Hypothalamus (tissue), 51 donors: ENCODE results near the gene SPPL2B.
A peak's percentile ranks its signal among the peaks of the same experiment; 100 is the strongest.
"Not testable (repeated sequence)": the region's sequence is repeated elsewhere in the genome, so short reads cannot be mapped to it uniquely, and the experiment has no call there.

Experiments
- DNase-seq, 51 donors: peaks; one replicate each; lab custom pipeline; 2025; lab: John Stamatoyannopoulos, UW

The SPPL2B gene, protein sequence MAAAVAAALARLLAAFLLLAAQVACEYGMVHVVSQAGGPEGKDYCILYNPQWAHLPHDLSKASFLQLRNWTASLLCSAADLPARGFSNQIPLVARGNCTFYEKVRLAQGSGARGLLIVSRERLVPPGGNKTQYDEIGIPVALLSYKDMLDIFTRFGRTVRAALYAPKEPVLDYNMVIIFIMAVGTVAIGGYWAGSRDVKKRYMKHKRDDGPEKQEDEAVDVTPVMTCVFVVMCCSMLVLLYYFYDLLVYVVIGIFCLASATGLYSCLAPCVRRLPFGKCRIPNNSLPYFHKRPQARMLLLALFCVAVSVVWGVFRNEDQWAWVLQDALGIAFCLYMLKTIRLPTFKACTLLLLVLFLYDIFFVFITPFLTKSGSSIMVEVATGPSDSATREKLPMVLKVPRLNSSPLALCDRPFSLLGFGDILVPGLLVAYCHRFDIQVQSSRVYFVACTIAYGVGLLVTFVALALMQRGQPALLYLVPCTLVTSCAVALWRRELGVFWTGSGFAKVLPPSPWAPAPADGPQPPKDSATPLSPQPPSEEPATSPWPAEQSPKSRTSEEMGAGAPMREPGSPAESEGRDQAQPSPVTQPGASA

GRCh38 chr19:2328401-2329148, at the start of gene SPPL2B, which contains the start of gene LSM7:
Gene SPPL2B (plus strand): TSS chr19:2328684. CDS start chr19:2328710, 26 bp downstream.
Gene LSM7 (minus strand): TSS chr19:2328586. CDS start chr19:2328566, 20 bp downstream.
- DNase-seq: peak; percentile 33 to 97 (median 81)

- DNase-seq: no peak
Measured at GRCh38 chr19:2280633-2281264, 47.7 kb upstream of the SPPL2B start.

DNA sequence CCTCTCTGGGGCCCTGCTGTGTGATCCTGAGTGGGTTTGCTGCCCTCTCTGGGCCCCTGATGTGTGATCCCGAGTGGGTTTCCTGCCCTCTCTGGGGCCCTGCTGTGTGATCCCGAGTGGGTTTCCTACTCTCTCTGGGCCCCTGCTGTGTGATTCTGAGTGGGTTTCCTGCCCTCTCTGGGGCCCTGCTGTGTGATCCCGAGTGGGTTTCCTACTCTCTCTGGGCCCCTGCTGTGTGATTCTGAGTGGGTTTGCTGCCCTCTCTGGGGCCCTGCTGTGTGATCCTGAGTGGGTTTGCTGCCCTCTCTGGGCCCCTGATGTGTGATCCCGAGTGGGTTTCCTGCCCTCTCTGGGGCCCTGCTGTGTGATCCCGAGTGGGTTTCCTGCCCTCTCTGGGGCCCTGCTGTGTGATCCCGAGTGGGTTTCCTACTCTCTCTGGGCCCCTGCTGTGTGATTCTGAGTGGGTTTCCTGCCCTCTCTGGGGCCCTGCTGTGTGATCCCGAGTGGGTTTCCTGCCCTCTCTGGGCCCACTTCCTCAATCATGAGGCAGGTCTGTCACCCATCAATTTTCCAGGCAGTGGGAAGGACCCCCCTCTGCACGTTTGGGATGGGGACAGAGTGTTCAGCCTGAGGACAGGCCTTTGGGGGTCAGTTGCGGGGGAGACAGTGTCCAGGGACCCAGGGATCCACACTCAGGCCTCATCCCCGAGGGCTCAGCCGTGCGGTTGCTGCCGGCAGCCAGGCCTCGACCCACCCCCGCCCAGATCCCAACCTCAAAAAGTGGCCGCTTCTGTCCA, 47.0 kb upstream of the SPPL2B start:
- not testable (repeated sequence) for DNase-seq

DNA sequence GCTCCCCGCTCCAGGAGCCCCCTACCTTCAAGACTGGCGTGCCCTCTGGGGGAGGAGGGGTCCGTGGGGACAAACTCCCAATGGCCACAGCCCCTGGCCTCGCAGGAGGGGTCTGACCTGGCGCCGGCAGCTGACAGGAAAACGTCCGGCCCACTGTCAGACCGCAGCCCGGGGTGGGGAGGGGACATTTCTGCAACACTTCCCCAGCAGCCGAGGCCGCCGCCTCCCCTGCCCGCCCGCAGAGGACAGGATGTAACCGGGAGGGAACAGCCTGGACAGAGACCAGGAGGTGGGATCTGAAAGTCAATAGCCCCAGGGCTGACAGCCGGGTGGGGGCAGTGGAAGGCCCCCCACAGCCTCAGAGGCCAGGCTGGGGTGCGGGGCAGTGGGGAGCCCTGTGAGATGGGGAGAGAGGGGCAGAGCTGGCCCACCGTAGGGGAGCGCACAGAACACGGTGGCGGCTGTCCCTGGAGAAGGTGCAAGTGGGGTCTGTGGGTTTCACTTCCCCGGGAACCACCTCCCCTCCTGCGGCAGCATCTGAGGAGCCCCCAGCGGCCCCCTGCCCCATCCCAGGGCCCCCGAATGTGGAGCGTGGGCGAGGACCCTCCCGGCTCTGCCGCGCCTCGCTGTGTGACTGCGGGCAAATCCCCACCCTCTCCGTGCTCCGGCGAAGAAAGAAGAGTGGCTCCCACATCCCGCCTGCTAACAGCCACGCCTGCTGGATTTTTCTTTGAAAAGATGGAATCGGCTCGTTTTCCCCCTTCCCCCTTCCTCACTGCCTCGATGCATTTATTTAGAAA, 46.2 kb upstream of the SPPL2B start, which contains the start of gene PEAK3:
Gene PEAK3, minus strand, starts transcription at position 114 of the 800 bp plus-strand sequence. CDS start 1,244 bp downstream, outside the sequence.
- peak in 33 of 51 donors; percentile 19 to 65 (median 34) for DNase-seq

- DNase-seq: no peak
Measured at GRCh38 chr19:2282862-2283237, 45.6 kb upstream of the SPPL2B start.

- no peak for DNase-seq
Measured at GRCh38 chr19:2283835-2284507, 44.5 kb upstream of the SPPL2B start.

DNA sequence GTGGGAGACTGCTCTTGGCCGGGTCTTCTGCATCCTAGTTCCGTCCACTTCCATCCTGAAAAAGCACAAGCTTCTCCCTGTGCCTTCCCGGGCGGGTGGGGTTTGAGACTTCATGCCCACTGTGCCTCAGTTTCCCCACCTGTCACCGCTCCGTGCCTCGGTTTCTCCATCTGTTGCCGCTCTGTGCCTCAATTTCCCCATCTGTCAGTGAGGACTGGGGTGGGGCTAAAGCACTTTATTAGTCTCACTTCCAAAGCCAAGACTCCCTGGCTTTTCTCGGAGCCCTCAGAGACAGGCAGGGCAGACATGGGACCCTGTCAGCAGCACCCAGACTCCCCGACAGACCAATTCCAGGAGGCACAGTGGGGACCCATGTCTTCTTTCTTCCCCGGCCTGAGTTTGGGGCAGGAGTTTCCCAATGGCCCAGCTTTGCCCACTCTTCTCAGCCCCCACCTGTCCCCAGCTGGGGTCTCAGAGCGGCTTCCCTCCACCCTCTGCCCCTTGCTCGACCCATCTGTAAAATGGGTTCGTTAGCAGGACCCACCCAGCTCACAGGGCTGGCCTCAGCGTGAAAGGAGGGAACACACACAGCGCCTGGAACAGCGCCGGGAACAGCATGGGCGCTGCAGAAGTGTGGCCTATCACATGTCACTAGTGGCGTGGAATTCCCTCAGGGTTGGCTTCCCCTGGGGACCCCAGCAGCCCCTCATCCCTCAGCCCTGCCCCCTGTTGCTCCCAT, 41.9 kb upstream of the SPPL2B start:
- DNase-seq: no peak

- no peak for DNase-seq
Measured at GRCh38 chr19:2287585-2288337, 40.7 kb upstream of the SPPL2B start.

GRCh38 chr19:2288338-2288817, 40.1 kb upstream of the SPPL2B start:
- no peak for DNase-seq

DNA sequence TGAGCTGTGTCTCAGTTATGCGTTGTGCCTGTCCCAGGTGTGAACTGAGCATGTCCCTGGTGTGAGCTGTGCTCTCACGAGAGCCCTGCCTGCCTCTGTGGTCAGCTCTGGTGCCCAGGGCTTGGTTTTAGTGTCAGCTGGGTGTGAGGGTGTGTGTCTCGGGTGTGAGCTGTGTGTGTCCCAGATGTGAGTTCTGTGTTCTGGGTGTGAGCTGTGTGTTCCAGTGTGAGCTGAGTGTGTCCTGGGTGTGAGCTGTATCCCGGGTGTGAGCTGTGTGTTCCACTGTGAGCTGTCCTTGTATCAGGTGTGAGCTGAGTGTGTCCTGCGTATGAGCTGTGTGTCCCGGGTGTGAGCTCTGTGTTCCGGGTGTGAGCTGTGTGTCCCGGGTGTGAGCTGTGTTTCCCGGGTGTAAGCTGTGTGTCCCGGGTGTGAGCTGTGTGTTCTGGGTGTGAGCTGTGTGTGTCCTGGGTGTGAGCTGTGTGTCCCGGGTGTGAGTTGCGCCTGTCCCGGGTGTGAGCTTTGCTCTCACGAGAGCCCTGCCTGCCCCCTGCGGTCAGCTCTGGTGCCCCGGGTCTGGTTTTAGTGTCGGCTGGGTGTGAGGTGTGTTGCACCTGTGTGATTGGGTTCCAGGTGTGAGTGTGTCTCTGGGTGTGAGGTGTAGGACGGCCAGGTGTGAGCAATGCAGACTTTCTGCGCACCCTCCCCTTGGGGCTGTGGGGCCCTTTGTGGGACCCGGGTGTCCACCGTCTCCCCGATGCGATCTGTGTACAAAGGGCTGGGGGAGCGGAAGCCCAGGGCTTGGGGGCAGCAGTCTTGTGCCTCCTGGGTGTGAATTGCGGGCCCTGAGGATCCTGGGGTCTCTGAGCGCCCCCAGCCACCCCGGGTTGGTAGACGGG, 39.4 kb upstream of the SPPL2B start:
- DNase-seq: no peak

GRCh38 chr19:2289714-2290435, 38.6 kb upstream of the SPPL2B start:
- peak in 2 of 51 donors; percentile 23 to 27 for DNase-seq

GRCh38 chr19:2290441-2291184, 37.9 kb upstream of the SPPL2B start:
- DNase-seq: no peak

GRCh38 chr19:2291185-2291751, 37.2 kb upstream of the SPPL2B start:
- peak in 11 of 51 donors; percentile 7 to 43 (median 27) for DNase-seq
